GM18498 (cell line): ENCODE measurements around the gene ZSCAN5B.

Experiments used
- ATAC-seq: cut with Tn5 transposase; IDR thresholded peaks from one replicate; pipeline ENCODE4 v1.9.1; 2021; ENCODE audit warnings: mild to moderate bottlenecking, moderate library complexity; ENCODE audit not compliant: unreplicated experiment

The ZSCAN5B gene

DNA sequence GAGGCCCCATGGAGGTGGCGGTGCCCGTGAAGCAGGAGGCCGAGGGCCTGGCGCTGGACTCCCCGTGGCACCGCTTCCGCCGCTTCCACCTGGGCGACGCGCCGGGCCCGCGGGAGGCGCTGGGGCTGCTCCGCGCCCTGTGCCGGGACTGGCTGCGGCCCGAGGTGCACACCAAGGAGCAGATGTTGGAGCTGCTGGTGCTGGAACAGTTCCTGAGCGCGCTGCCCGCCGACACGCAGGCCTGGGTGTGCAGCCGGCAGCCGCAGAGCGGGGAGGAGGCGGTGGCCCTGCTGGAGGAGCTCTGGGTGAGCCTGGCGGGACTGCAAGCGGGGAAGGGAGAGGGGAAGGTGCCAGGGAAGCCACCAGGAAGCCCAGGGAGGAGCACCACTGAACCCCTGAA is 50.7 kb downstream of the ZSCAN5B start:
- no peak for ATAC-seq

DNA sequence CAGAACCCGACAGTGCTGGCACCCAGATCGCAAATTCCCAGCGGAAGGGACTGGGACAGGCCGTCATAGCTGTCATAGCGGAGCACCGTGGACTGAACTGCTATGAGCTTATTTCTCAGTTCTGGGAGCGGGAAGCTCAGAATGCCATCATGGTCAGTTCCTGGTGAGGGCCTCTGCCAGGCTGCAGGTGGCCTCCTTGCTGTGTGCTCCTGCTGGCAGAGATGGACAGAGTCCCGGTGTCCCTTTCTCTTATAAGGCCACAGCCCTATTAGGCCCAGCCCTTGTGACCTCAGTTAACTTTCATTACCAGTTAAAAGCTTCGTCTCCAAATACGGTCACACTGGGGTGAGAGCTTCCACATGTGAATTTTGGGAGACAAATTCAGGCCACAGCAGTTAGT is 51.9 kb downstream of the ZSCAN5B start:
- no peak for ATAC-seq

DNA sequence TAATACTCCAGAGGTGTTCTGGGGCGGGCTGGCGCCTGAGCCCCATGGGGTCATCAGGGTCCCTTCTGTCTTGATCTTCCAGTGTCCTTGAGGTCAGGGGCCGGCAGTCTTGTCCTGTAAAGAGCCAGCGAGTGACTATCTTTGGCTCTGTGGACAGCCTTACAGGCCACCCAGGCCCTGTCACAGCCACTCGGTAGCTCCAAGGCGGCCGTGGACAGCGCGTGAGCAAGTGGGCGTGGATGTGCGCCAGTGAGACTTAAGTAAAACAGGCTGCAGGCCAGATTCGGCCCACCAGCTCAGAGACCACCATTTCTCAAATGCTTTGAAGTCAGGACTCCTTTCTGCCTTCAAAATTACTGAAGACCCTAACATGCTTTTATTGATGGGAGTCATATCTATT is 52.8 kb downstream of the ZSCAN5B start:
- no peak for ATAC-seq

DNA sequence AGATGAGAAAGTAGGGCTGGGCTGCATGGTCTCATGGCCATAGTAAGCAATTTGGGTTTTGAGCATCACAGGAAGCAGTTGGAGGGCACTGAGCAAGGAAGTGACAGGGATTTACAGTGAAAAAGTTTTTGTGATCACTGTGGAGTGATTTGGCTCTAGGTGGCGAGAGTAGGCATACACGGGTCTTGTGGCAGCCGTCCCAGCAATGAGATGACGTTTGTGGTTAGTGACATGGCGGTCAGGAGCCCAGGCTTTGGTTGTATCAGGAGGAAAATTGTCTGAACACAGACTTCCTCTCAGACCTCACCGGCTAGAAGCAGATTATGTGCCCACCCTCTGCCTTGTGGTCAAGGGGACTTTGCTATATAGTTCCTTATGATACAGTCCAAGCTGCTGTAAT is 53.2 kb downstream of the ZSCAN5B start:
- no peak for ATAC-seq

DNA sequence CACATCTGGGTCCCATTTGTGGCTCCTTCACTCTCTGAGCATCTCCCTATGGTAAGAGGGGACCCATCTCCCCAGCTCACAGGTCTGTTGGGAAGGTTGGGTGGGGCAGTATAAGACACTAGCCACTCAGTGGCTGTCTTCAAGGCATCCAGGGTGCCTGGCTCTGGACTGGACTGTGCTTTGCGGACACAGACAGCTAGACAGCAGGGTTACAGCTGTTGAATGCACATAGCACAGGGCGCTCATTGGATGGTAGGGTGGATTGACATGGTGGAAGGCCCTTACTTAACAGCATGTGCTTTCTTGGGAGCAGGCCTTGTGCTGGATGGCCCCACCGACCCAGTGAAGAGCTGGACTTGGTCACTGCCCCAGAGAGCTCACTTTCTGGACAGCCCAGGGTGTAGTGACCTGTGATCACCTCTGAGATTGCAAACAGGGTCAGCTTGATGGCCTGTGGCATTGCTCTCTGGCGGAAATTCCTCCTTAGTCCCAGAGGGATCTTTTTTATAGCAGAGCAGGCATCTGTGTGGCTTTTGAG is 54.6 kb downstream of the ZSCAN5B start:
- ATAC-seq, result no peak

DNA sequence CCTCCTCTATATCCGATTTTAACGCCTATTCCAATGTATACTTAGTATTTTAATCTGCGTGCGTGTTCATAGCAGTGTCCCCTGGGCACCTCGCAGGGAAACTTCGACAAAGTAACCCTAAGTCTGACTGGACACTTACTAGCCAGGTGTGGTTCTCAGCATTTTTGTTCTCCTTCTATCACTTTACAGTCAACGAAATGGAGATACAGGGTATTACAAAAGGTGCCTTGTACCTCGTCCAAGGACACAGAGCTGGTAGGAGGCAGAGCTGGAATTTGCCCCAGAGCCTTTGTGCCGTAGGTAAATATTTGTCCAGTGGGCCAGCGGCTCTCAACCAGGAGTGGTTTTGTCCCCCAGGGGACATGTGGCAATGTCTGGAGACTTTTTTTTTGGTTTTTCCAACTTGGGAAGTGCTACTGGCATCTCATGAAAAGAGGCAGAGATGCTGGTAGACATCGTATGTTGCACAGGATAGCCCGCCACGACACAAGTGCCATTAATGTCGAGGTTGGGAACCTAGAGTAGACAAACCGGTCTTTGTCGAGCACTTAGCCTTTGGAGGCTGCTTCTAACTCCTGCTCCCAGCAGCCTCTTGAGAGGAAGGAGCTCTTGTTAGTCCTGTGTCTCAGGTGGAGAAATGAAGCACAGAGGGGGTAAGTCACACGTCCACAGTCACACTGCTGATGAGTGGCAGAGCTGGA is 55.3 kb downstream of the ZSCAN5B start:
- no peak for ATAC-seq

DNA sequence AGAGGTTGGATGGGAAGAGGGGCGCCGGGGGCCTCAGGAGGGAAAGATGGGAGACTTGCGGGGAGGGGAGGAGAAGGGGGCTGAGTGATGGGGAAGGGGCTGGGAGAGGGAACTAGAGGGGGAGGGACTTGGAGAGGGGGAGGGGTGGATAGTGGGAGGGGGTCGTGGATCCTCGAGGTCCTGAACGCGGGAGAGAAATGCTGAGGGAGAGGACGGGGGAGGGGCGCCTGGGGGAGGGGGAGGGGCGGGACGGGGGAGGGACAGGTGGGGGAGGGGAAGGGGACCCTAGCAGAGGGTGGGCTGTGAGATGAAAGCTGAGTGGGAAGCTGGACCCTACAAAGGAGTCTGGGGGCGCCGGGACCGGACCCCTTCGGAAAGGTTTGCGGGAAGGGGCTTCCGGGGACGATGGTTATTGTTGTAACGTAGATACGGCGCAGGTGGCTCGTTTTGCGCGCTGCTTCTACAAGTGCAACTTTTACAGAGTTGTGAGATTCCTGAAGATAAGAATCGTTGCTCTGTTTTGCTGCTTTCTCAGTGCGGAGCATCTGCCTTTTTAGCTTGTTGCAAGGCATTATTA is 56.1 kb downstream of the ZSCAN5B start:
- no peak for ATAC-seq

DNA sequence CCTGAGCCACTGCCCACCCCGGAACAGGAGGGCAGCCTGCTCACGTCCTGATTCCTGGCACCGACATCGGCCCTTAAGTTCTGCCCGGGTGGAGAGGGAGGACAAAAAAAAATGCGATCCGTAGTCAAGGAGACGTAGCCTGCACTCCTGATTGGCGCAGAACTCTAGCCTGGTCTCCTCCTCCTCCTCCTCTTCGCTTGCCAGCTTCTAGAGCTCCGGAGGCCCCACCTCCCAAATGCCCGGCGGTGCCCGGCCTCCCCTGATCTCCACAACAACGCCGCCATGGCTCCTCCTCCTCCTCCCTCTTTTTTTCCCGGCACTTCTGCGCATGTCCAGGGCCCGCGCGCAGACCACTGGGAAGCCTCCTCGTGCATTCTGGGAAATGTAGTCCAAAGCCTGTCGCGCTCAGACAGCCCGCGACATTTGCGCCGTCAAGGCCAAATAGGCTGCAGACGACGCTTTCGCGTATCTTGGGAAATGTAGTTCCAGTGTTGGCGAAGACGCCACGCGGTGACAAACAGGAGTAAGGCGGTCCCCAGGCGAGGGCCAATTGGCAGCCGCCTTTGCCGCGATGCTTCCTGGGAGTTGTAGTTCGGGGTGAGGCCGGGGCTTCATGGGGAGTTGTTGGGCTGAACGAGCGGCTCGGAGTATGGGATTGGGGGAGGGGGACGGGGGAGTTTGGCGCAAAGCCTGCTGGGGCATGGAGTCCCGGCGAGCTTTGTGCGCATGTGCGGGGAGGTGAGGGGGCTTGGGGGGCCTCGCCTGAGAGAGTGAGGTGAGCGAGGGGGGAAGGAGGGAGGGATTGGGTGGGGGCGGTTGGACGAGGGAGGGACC is 56.8 kb downstream of the ZSCAN5B start, which contains the start of gene ZNF444:
TSS of gene ZNF444 (plus strand) at position 705 of the 834 bp plus-strand sequence. CDS start 5,625 bp downstream, outside the sequence.
- peak; percentile 89 for ATAC-seq

DNA sequence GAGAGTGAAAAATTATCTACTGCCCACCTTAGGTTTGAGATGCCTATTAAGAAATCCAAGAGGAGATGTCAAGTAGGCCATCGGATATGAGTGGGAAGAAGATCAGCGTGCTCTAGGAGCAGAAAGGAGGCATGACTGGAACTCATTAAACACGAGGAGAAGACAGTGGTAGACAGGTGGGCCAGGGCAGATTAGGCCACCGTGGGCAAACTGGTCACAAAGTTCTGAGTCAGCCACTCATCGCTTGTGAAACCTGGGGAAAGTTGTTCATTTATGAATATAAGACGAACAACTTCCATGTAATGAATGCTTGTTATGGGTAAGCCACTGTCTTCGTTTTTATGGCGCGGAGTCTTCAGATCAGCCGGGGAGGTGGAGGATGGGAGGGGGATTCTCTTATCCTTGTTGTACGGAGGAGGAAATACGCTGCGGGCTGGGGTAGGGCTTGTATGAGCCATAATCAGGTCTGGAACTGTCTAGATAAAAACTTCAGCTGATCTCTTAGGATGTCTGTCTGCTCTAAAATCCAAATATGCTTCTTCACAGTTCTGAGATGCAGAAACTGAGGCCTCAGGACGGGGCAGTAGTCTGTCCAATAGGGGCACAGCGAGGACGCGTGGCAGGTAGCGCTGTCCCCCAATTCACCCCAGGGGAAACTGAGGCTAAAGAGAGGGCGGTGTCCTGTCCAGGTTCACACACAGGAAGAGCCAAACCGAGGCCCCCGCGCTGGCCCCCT is 57.6 kb downstream of the ZSCAN5B start:
- no peak for ATAC-seq
